ENCODE data around the gene THAP4.

DNA sequence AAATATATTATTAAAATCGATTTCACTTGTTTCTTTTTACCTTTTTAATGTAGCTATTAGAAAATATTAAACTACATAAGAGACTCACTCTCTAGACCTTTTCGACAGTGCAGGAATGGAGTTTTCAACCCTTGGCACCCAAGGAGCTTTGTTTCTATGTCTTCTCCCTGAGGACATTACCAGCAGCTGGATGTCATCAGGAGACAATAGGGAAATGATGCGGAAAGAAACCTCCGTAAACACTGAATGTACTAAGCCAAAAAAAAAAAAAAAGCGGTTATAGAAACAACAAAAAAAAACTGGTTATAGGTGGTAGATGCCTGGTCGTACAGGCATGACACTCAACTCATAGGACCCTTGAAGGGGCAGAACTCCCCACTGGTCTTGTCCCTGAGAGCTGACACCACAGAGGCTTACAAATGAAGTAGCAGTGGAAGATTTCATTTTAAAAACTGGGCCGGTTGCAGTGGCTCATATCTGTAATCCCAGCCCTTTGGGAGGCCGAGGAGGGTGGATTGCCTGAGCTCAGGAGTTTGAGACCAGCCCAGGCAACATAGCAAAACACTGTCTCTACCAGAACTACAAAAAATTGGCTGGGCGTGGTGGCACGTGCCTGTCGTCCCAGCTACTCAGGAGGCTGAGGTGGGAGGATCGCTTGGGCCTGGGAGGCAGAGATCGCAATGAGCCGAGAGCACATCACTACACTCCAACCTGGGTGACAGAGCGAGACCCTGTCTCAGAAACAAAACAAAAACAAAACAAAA is 23.8 kb downstream of the THAP4 start:
- TF ChIP-seq POLR2AphosphoS5 (IDR thresholded peaks at IDR 0.05; ENCODE audit: low read depth, low read length): no peak
- TF ChIP-seq SIN3A (IDR thresholded peaks at IDR 0.05; ENCODE audit: borderline replicate concordance, insufficient read depth, low read length): no peak
- TF ChIP-seq, protein P1, sequence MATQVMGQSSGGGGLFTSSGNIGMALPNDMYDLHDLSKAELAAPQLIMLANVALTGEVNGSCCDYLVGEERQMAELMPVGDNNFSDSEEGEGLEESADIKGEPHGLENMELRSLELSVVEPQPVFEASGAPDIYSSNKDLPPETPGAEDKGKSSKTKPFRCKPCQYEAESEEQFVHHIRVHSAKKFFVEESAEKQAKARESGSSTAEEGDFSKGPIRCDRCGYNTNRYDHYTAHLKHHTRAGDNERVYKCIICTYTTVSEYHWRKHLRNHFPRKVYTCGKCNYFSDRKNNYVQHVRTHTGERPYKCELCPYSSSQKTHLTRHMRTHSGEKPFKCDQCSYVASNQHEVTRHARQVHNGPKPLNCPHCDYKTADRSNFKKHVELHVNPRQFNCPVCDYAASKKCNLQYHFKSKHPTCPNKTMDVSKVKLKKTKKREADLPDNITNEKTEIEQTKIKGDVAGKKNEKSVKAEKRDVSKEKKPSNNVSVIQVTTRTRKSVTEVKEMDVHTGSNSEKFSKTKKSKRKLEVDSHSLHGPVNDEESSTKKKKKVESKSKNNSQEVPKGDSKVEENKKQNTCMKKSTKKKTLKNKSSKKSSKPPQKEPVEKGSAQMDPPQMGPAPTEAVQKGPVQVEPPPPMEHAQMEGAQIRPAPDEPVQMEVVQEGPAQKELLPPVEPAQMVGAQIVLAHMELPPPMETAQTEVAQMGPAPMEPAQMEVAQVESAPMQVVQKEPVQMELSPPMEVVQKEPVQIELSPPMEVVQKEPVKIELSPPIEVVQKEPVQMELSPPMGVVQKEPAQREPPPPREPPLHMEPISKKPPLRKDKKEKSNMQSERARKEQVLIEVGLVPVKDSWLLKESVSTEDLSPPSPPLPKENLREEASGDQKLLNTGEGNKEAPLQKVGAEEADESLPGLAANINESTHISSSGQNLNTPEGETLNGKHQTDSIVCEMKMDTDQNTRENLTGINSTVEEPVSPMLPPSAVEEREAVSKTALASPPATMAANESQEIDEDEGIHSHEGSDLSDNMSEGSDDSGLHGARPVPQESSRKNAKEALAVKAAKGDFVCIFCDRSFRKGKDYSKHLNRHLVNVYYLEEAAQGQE (IDR thresholded peaks at IDR 0.05; ENCODE audit: insufficient read depth in 1 of 2, low read depth in 2 of 2, low read length in 2 of 2): no peak
- no peak for TF ChIP-seq TAF1 (IDR thresholded peaks at IDR 0.05; ENCODE audit: borderline replicate concordance, insufficient read depth, low read length)
